Parietal lobe (tissue), 2 donors: Measurements from ENCODE around the gene CLDN15. TPM values are rescaled to one million over a fixed set of nuclear protein-coding genes. Genes with fewer than 3 reads are reported as not detected.

Experiments
- small RNA-seq: library from RNA; depleted of rRNA; stranded (forward); fragments of <200 nt; gene quantifications from one replicate; pipeline ENCODE3, GENCODE V24; 2014; ENCODE audit warnings: low replicate concordance
- total RNA-seq: library from RNA; depleted of rRNA; stranded (reverse); fragments of >200 nt; gene quantifications from one replicate; pipeline ENCODE4 v1.2.3, GENCODE V29; 2014

Gene CLDN15, protein sequence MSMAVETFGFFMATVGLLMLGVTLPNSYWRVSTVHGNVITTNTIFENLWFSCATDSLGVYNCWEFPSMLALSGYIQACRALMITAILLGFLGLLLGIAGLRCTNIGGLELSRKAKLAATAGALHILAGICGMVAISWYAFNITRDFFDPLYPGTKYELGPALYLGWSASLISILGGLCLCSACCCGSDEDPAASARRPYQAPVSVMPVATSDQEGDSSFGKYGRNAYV
- total RNA-seq, result 5.9 TPM

DNA sequence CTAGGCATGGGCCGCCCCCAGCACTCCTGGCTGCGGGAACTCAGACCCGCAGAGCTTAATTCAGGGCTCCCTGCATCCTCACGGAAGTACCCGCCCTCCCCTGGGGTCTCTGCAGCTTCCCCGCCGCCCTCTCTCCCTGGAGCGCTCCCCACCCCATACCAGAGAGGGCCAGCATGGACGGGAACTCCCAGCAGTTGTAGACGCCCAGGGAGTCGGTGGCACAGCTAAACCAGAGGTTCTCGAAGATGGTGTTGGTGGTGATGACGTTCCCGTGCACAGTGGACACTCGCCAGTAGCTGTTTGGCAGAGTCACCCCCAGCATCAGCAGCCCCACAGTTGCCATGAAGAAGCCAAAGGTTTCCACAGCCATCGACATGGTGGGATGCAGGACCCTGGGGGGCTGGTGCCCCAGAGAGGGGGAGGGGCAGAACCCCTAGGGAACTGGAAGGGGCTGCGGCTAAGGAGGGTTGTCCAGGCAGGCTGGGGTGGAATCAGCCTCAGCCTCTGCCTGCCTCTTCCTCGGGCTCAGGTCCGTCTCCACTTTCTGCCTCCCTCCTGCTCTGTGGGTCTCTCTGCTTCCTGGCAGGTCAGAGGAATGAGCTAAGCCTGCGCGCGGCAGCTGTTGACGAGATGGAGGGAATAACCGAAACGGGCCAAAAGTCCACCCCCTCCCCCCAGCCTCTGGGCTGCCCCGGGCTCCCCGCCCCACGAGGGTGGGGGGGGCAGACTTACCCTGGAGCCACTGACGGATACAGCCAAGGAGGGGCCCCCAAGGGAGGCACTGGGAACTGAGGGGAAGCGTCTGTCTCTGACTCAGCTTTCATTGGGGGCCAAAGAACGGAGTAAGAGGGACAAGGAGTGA lies at the start of gene CLDN15:
Gene CLDN15, minus strand, starts transcription at position 597 of the 862 bp plus-strand sequence. Its CDS starts 221 bp downstream, at position 376.

DNA sequence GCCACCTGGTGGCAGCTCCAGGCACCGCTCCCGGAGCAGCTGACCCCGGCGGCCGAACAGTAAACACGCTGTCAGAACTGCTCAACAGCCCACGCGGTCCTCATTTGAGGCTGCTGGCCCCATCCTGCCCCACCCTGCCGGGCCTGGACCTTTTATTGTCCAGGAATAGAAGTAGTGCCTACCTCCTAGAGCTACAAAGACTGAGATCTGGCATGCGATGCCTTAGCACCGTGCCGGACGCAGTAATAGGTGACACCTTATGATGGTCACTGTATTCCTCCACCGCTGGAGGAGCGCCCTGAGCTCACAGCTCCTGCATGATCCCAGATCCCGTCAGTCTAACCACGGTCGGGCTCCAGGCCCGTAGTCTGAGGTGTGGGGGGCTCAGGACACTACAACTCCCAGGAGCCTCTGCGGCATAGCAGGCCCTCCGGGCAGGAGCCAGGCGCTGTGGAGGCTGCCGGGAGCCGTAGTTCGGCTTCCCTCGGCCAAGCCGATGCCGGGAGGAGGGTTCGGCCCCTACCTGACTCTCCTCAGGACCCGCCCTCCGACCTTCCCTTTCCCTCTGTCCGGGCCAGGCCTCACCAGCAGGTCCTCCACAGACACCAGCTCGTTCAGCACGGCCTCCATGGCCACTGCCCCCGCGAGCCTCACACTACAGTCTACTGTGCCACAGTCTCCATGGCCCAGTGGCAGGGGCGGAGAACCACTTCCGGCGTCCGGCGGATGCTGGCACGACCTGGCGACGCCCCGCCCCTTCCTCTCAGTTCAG lies 7.0 kb upstream of the CLDN15 start, which contains the start of gene FIS1:
Gene FIS1, minus strand, starts transcription at position 707 of the 772 bp plus-strand sequence. Its CDS starts 77 bp downstream, at position 630.

DNA sequence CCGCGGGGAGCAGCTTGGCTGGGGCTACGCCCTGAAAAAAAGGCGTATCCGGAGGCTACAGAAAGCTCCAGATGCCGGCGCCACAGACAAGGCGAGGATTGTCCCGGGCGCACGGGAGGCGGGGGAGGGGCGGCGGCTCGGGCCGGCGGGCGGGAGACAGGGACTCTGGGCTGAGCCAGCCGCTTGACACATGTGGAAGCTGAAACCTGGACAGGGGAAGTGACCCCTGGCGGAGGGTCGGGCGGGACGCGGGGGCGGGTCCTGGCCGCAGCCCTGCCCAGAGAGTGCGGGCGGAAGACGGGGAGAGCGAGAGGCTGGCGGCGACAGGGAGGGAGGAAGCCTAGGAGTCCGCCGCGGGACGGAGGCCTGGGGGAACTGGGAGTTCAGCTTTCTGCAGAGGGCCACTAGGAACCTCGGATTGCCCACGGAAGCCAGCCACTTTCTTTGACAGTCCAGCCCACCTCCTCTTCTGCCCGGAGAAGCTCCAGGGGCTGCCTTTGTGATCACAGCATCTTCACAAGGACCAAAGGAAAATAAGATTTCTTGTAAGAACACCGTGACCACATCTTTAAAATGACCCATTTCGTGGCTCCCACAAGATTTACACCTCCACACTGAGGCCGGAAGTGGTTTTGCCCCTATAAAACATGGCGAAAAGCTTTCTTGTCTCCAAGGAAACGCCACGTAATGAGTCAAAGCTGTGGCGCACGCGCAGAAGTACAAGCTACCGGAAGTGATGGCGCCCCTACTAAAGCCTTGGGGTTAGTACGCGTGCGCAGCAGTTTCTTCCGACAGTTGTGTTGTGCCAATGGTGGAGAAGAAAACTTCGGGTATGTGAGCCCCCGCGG lies 20.0 kb downstream of the CLDN15 start, which contains the start of the genes PLOD3 and ZNHIT1:
Gene PLOD3, minus strand, starts transcription at position 194 of the 848 bp plus-strand sequence. CDS start 307 bp downstream, outside the sequence.
Gene ZNHIT1, plus strand, starts transcription at position 778 of the 848 bp plus-strand sequence. Its CDS starts 31 bp downstream, at position 809.

DNA sequence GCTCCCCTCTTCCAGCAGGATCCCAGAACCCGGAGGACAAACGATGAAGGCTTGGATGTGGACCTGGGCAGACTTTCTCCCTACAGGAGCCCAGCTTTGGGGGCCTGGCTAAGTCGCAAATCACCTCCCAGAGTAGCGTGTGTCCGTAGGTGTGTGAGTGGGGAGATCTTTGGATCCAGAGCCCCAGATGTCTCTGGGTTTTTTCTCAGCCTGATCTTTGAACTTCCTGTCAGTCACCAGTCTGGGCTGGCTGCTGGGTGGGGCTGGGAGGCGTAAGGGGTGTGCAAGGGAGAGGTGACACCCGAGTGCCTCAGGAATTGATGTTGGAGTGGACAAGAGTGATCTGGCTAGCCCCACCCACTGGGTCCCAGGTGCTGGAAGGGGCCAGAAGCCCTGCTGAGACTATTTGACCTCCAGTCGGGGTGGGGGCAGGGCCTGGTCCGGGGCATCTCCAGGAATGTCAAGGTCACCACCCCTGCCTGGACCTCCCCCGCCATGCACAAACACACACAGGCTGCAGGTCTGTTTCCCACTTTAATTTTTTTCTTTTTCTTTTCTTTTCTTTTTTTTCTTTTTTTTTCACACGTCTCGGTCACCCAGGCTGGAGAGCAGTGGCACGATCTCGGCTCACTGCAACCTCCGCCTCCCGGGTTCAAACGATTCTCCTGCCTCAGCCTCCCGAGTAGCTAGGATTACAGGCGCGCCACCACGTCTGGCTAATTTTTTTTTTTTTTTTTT lies 36.6 kb downstream of the CLDN15 start, which contains the start of gene MOGAT3:
Gene MOGAT3, minus strand, starts transcription at position 175 of the 738 bp plus-strand sequence. CDS start 182 bp downstream, outside the sequence.

Small RNAs within 50 kb of the gene (small RNA-seq; reads per million reads assigned to genes)
- gene RNU6-1104P, result not detected

Other genes starting within 250 kb of the CLDN15 start
- gene MUC17, start 217.7 kb downstream of the CLDN15 start, total RNA-seq, result not detected
- gene TRIM56, start 152.3 kb downstream of the CLDN15 start, total RNA-seq, result 1.3 TPM
- not detected for gene SERPINE1, start 110.7 kb downstream of the CLDN15 start, total RNA-seq
- 63.2 TPM for gene AP1S1, start 83.3 kb downstream of the CLDN15 start, total RNA-seq
- 9.4 TPM for gene VGF, start 72.2 kb downstream of the CLDN15 start, total RNA-seq
- gene NAT16, start 57.5 kb downstream of the CLDN15 start, total RNA-seq, result 3.4 TPM
- not detected for gene MOGAT3, start 36.8 kb downstream of the CLDN15 start, total RNA-seq
- 22.2 TPM for gene PLOD3, start 20.2 kb downstream of the CLDN15 start, total RNA-seq
- gene ZNHIT1, start 19.6 kb downstream of the CLDN15 start, total RNA-seq, result 23.5 TPM
- gene FIS1, start 7.3 kb upstream of the CLDN15 start, total RNA-seq, result 71.1 TPM
- 32.2 TPM for gene IFT22, start 84.0 kb upstream of the CLDN15 start, total RNA-seq
- 9.7 TPM for gene COL26A1, start 125.1 kb upstream of the CLDN15 start, total RNA-seq